ENCODE data around the gene MAGEA11.

DNA sequence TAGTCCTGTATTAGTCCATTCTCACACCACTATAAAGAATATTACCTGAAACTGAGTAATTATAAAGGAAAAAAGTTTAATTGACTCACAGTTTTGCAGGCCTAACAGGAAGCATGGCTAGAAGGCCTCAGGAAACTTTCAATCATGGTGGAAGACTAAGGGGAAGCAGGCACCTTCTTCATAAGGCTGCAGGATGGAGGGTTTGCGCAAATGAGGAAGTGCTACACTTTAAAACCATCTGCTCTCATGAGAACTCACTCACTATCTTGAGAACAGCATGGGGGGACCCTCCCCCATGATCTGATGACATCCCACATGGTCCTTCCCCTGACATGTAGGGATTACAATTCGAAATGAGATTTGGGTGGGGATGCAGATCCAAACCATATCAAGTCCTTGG is 12.1 kb upstream of the MAGEA11 start:
- TF ChIP-seq, protein P1, sequence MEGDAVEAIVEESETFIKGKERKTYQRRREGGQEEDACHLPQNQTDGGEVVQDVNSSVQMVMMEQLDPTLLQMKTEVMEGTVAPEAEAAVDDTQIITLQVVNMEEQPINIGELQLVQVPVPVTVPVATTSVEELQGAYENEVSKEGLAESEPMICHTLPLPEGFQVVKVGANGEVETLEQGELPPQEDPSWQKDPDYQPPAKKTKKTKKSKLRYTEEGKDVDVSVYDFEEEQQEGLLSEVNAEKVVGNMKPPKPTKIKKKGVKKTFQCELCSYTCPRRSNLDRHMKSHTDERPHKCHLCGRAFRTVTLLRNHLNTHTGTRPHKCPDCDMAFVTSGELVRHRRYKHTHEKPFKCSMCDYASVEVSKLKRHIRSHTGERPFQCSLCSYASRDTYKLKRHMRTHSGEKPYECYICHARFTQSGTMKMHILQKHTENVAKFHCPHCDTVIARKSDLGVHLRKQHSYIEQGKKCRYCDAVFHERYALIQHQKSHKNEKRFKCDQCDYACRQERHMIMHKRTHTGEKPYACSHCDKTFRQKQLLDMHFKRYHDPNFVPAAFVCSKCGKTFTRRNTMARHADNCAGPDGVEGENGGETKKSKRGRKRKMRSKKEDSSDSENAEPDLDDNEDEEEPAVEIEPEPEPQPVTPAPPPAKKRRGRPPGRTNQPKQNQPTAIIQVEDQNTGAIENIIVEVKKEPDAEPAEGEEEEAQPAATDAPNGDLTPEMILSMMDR (conservative IDR thresholded peaks at IDR 0.05): no peak
- TF ChIP-seq EZH2 (IDR thresholded peaks at IDR 0.05; ENCODE audit: low read depth): no peak
